ENCODE data around the gene KIF26B.

DNA sequence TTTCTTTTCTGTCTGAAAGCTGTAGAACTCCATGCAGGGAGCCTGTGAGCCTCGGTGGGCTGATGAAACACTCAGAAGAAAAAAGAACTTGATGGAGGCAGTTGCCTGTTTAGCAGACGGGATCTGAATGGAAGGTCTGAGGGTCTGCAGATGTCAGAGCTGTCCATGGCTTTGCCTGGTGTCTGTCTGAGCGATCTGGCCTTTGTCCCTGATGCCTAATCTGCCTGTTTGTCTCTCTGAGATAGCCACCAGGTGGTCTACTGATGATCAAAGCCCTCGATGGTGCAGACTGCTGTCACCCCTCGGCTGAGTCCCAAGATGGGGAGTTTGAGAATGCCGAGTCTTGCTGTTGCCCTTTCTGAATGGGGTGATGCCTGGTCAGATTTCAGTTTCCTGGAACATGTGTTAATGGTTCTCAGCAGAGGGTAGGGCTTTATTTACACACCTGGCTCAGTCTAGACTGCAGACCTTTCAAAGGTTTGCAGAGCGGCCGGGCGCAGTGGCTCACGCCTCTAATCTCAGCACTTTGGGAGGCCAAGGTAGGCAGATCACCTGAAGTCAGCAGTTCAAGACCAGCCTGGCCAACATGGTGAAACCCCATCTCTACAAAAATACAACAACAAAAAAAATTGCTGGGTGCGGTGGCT lies 90.4 kb downstream of the KIF26B start:
- no peak for TF ChIP-seq TAF1 (IDR thresholded peaks at IDR 0.05; ENCODE audit: low read depth, low read length)
- no peak for TF ChIP-seq POLR2AphosphoS5 (IDR thresholded peaks at IDR 0.05; ENCODE audit: low read depth, low read length)
- TF ChIP-seq POLR2A (IDR thresholded peaks at IDR 0.05; ENCODE audit: low read depth, low read length): no peak
- no peak for TF ChIP-seq SPI1 (IDR thresholded peaks at IDR 0.05; ENCODE audit: low read depth, low read length)
